HG02798 (cell line): ENCODE measurements around the gene ITPK1.

ENCODE experiments used
- ATAC-seq: cut with Tn5 transposase; IDR thresholded peaks from one replicate; pipeline ENCODE4 v1.9.1; 2021; ENCODE audit warnings: mild to moderate bottlenecking; ENCODE audit not compliant: unreplicated experiment, poor library complexity

Gene ITPK1

DNA sequence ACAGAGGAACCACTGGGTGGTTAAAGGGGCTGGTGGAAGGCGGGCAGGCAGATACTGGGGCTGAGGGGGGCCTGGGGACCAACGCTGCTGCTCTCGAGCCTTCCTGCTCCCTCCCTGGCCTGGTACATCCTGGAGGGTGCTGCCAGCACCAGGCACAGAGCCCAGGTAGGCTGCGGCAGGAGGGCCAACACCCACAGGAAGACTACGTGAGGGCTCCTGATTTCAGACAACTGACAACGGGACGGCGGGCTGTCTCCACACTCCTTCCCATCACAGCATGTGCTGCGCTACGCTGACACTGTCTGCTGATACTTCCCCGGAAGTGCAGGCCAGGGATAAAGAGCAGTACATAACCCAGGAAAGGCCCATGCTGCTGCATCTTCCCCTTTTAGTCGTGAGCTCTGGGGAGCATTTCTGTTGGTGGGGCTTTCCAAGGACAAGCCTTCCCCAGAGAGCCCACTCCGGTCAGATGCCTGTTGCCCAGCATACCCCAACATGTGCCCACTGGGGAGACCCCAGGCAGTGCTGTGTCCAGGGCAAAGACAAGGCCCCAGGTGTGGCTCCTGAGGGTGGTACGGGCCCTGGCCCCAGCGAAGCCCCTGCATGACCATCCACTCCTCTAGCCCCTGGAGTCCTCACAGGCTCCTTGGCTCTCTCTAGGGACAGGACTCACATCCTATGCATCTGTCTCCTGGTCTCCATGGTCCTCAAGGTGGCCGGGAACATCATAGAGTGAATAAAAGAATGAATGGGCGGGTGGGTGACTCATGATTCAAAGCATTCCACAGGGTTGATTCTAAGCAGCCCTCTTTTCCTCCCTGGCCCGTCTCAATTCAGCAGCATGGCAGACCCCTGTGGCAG, 154.8 kb downstream of the ITPK1 start:
- no peak for ATAC-seq

DNA sequence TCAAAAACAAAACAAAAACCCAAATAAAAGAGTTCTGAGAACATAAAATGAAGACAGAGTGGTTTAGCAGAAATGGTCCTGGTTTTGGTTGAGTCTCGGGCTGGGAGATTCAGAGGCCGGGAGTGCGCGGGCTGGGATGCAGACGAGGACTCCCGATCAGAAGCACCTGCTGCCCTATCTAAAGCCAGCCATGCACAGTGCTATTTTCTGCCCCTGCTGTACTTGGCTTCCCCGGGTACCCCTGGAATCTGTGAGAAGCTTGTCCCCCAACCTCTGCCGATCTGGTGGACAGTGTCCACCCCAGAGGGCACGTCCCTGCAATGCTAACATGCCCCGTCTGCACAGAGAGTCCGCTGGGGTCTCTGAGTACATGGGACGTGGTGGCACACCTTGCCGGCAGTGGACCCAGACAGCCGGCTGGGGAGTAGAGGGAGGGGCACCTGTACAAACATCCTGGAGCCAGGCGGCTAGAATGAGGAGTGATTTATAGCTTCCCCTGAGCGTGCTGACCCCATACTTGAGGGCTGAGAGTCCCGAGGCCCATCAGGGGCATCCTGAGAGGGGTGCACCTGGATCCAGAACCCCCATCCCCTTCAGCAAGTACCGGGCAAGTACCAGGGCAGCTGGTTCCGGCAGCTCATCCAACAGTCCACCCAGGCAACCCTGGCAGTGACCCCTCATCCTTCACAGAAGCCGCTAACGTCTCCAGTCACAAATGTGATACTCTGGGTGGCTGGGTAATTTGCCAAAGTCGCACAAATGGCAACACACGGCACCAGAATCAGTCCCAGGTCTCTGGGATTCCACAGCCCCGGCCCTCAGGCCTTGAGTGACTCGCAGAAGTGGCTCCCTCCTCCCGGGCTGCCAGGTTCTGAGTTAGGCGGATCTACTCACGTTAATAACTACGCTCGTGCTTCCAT, 155.7 kb downstream of the ITPK1 start:
- no peak for ATAC-seq

DNA sequence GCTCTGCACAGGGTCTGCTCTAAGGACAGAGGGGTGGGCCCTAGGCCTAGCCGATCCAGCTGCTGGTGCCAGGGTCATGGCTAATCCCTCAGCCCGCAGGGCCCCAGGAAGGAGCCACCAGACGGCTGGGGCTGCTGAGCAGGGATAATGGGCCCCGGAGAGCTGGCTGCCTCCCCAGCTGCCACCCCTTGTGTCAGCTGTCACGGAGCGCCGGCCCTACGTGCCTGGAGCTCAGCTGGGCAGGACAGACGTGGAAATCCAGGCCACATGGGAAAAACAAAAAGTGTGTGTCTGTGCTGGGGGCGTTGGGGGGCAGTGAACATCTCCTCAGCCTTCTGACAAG, 156.6 kb downstream of the ITPK1 start:
- ATAC-seq = no peak

DNA sequence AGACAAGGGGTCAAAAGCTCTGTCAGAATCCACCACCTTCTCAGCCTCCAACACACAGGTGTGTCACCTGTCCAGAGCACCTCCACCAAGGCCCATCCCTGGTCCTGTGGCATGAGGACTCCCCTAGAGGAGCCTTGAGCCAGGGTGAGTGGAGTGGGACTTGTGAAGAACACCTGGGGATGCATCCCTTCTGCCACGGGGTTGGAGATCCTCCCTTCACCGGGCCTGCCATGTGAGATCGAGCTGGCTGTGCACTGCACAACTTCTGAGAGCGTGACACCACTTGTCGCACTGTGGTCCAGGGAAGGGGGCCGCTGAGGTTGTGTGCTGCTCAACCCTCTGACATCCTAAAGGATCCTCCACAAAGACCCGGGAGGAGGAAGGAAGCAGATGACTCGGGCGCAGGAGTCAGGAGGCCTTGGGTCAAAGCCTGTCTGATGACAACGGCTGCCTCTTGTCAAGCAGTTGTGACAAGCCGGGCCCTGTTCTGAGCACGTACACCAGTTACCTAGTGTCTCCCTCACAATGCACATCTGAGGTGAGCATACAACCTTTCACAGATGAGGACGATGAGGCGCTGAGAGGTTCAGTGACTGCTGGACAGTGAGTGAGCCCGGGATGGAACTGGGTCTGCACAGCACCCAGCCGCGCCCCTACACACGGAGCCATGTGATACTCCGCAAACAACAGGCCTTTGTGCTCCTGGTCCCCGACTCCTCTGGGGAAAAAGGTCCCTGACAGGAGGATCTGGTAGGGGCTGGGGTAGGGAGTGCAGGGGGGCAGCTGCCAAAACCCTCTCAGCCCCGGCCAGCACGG, 157.1 kb downstream of the ITPK1 start:
- ATAC-seq = no peak

DNA sequence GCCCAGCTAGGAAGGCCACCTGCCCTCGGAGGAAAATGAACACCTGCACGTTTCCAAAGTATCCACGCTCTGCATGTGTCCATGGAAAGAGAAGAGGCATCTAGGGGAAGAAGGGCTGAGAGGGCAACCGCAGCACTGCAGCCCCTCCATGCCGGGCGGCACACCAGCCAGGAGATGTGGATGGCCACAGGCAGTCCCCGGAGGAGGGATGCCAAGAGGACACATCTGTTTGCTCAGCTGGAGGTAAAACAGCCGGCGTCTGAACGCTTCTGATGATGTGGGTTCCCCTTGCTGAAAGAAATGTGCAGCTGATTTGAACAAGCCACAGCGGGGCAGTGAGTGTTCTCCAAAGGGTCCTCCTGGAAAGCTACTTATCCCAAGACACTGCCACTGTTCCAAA, 158.8 kb downstream of the ITPK1 start:
- ATAC-seq = no peak

DNA sequence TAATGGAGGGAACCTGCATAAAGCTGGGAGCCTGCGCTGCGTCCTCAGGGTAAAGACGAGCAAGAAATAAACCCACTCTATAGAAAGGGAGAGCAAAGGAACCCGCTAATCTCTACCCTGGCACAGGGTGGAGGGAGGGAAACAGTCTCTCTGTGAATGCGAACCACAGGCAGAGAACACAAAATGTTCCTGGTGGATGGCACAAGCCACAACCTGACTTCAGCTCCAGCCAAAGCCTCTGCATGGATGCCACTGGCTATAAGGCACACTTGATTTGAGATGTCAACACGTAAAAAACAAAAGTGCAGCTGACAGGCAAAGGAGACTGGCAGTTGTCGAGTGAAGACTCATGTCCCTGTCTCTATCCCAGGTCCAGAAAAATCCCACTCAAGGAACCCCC, 160.3 kb downstream of the ITPK1 start:
- ATAC-seq = no peak

DNA sequence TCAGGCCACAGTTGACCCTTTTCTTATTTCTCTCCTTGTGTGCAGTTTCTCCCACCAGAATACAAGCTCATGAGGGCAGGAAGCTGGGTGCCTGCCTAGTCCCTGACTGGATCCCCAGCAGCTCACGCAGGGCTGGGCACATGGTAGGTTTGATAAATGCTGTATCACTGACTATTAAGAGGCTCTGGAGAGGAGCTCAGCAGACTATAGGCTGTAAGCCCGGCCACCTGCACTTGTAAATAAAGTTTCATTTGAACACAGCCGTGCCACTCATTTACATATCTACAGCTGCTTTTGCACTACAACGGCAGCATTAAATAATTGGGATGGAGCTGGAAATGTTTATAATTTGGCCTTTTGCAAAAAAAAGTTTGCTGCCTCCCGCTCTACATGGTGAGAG, 160.8 kb downstream of the ITPK1 start:
- no peak for ATAC-seq

DNA sequence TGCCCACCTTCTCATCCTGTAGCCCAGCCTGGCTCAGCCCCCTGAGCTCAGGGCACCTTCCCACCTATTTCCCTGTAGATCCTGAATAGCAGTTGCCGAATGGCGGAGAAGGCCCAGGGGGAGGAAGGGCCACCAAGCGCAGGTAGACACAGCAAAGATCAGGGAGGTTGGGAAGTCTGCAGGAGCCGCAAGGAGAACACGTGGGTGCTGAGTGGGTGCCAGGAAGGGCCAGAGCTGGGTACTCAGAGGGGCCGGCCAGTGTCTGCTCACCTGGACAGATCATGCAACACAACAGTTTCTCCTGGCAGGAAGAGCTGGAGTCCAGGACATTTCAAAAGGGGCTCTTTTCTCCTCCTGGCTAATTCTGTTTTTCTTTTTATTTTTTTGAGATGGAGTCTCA, 162.2 kb downstream of the ITPK1 start:
- no peak for ATAC-seq

DNA sequence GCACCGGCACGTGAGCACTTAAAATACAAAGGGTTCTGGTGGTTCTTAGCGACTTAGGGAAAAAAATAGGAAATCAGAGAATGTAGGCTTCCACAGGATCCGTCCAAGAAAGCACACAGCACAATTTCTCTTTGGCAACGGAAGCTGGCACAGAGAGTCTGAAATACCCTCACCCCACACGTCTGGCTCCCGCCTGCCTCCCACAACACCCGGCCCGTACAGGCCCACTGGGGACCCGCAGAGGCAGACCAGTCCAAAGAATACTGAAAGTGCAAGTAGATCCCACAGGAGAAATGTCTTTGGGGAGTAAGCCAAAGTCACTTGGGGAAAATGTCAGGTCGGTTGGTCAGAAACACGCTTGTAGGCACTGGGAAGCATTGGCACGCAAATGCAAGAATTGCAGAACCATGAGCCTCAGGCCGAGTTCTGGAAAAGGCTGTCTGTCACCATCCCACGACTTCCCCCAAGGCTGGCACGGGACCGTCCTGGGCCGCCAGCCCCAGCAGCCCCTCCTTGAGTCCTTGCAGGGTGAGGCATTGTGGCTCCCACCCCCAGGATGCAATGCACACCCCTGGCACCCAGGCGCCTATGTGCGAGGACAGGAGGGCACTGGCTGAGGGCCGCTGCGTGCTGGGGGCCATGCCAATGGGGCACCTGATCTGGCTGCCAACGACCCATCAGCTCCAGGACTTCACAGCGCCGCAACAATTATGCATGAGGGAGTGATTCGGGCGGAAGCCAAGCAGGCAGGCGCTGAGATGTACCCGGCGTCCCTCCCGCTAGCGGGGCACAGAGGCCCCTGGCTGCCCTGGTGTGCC, 163.0 kb downstream of the ITPK1 start:
- no peak for ATAC-seq

DNA sequence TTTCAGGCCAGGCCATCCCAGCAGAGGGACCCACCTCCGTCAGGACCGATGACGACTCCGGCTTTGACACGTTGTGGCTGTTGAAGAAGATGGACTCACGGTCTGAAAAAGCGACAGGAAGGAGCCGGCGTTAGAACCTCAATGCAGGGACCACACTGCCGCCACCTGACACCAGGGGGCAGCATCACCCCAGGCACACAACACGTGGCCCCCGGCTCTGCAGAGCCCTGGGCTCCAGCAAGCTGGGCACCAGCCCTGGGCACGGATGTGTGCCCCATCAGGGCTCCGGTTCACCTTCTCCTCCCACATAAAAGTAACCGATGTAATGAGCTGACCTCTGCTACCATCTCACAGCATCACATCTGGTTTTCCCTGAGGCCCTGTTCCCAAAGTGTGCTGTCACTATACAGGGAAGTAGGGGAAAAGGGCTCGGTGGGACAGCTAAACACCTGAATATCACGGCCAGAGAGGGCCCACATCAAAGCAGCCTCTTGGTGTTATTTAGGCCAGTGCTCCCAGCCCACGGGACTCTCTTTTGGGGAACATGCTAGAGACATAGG, 163.7 kb downstream of the ITPK1 start:
- peak; percentile 83 for ATAC-seq

DNA sequence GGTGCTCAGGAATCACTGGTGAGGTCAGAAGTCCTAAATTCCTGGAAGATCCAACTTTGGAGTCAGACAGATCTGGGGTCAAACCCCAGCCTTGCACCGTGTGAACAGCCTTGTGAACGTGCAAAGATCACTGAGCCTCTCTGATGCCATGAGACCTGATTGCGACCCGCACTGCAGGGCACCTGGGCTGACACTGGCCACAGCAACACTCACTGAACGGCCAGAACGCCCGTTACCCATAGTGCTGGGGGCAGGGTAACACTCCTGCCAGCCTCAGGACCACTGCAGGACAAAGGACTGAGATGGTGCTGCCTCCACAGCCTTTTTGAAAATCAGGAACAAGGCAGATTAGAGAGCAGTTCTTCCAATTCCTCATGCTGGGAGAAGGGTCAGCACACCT, 164.5 kb downstream of the ITPK1 start:
- ATAC-seq = no peak

DNA sequence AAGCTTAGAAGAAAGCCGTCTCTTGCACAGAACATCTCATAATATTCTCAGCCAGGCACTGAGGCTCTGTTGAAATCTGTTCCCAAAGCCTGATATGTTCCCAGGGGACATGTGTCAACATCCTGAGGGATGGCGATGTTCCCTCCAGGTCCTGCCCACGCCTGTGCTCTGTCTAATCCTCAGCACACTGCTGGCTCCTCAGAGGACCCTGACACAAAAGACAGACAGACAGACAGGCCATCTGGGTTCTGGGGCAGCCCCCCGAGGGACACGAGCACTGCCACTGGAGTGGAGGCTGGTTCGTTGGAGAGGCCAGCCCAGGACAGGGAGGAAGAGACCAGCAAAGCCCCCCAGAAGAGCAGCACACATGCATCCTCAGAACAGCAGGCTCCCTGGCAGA, 165.0 kb downstream of the ITPK1 start:
- ATAC-seq = no peak

DNA sequence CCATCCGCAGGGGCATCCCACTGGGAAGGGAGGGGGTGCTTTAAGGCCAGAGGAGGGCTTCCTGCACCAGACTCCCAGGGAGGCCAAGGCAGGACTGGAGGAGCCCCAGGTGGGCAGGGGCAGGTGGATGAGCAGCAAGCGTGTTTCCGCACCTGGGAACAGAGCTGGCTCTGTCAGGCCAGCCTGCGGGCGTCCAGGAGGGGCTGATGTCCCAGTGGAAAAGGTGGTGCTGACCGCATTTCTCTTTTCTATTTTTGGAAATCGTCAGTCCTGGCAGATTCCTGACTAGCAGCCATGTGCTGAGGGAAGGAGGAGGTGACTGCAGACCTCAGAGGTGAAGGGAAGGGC, 165.6 kb downstream of the ITPK1 start:
- no peak for ATAC-seq

DNA sequence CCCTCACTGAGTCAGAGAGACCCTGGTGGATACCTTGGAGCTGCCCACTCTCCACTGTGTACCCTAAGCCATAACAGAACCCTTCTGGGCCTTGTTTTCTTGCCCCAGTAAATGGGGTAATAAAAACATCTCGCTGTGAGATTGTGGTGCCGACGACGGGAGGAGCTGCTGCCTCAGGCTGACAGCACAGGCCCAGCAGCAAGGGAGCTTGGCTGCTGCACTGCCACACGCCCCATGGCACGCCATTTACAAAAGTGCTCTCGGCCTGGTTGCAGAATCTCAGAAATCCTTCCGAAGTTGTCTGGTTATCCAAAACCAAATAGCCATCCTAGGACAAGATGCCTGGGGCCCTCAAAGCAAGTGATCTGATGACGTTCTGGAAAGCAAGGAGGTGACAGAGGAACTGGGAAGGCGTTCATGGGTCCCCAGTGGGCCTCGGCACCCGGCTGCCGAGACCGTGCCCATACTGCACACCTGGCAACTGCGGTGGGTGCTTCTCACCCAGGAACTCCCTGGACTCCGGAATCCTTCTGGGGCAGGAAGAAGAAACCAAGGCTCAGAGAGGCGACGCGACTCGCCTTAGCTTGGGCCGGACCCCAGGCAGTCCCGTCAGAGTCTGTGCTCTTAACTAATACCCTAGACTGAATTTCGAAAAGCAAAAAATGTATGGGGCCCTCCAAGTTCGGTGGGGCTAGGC, 166.1 kb downstream of the ITPK1 start:
- no peak for ATAC-seq

DNA sequence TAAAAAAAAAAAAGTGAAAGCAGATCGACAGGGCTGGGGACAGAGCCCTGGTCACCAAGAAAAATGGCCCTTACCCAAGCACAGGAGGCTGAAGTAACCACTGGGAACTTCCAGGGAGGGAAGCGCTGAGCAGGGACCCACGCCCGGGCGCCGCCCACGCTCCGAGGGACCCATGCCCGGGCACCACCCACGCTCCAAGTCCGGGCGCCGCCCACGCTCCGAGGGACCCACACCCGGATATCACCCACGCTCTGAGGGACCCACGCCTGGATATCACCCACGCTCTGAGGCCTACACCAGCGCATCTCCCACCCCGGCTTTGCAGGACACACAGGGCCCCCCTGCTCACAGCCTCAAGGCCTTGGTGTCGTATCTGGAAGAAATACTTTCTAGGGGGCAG, 167.1 kb downstream of the ITPK1 start:
- no peak for ATAC-seq

DNA sequence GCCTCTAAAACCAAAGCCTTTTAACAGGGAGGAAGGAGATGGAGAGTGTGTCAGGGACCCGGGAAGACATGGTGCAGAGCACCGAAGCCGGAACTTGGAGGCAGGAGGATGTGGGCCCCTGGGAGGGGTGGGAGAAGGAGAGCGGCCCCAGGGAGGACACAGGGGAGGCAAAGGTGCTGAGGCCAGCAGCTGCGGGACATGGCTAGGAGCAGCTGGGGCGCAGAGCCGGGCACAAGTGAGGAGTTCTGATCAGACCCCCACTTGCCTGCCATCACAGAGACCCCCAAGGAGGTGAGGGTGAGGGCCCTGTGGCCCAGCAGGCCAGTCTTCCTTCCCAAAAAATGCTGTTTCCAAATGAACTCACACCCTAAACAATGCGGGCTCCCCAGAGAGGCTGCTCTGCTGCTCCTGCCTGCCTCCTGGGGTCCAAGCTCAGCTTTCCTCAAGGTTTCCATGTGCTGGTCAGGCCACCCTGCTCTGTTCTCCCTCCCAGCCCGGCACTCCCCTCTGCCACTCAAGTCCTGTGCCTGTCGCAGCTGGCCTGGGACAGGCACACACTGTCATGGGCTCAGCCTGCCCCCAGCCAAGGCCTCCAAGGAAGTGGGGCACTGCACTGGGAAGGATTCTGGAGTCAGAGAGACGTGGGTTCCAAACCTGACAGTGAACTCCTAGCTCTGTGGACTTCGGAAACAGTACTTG, 168.7 kb downstream of the ITPK1 start:
- no peak for ATAC-seq

DNA sequence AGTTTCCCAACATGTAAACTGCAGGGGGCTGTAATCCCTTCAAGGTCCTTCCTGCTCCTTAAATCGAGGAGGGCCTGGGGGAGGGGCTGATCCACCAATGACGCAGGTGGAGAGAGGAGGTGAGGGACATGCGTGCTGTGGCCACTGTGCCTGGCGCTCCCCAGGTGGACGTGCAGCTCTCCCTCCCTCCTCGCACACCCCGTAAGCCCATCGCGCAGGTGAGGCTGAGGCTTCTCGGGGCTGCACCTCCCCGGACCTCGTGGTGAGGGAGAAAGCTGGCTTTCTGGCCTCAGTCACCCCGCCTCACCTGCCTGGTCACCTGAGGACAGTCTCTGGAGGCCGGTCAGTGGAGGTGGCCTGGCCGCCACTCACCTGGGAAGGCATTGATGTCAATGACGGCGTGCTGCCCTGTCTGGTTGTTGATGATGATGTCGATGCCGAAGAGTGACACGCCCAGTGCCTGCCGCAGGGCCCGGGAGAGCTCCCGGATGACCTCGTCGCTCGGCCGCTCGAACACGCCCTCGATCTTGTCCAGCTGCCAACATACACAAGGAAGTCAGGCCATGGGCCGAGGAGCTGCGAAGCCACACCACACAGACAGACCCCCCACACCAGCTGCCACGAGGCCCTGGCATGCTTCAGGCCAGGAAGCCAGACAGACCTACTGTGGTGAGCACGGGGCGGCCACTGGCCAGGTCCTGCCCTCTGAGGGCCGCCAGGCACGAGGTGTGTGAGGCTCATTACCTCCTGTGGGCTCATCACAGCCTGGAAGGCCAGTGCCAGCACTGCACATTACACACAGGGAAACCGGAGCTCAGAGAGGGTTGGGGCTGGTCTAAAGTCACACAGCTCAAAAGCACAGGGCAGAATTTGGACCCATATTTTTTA, 169.5 kb downstream of the ITPK1 start:
- no peak for ATAC-seq

DNA sequence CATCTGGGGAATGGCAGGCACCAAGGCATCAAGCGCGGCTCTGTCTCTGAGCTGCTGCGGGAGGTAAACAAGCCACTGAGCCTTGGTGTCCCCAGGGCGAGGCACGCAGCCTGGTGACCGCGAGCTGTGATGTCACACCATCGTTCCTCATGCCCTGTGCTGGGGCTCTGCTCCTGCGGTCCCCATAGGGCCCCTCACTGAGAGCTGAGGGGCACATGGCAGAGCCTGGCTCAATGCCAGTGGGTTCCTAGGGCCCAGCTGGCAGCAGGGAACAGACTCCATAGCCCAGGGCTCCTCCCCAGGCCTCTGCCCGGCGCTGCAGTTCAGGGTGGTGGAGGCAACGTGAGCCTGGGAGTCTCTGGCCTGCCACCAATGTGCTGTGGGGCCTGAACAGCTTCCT, 170.2 kb downstream of the ITPK1 start:
- no peak for ATAC-seq
